ENCODE measurements around the gene CTIF.
"Not testable (repeated sequence)": the region's sequence is repeated elsewhere in the genome, so short reads cannot be mapped to it uniquely, and the experiment has no call there.

GRCh38 chr18:48654591-48654990, 115.8 kb downstream of the CTIF start:
- TF ChIP-seq CTCF, EP300, POLR2A (IDR thresholded peaks at IDR 0.05): not testable (repeated sequence)
